Lower lobe of right lung (tissue), 2 donors: ENCODE data around the gene NKAIN2. TPM values are rescaled to one million over a fixed set of nuclear protein-coding genes. Genes with fewer than 3 reads are reported as not detected.
A peak's percentile ranks its signal among the peaks of the same experiment; 100 is the strongest.
"Not testable (repeated sequence)": the region's sequence is repeated elsewhere in the genome, so short reads cannot be mapped to it uniquely, and the experiment has no call there.

Experiments
- ATAC-seq, 2 donors: fragments of 200-7000 bp; cut with Tn5 transposase; one replicate each; pipeline ENCODE4 v1.9.1; 2020 to 2022; ENCODE audit warnings: mild to moderate bottlenecking in 2 of 2, moderate library complexity in 2 of 2
- DNase-seq: peaks from one replicate; pipeline ENCODE4 v3.0.0-alpha.2; 2020
- H3K27ac ChIP-seq: fragments of 200-600 bp; one replicate; pipeline ENCODE4 v1.8.0; 2022
- H3K27me3 ChIP-seq: fragments of 200-600 bp; one replicate; pipeline ENCODE4 v1.8.0; 2022; ENCODE audit warnings: low read depth
- H3K36me3 ChIP-seq: fragments of 200-600 bp; one replicate; pipeline ENCODE4 v1.8.0; 2022; ENCODE audit warnings: mild to moderate bottlenecking
- H3K4me1 ChIP-seq: fragments of 200-600 bp; one replicate; pipeline ENCODE4 v1.8.0; 2022
- H3K4me3 ChIP-seq: fragments of 200-600 bp; one replicate; pipeline ENCODE4 v1.8.0; 2022; ENCODE audit warnings: mild to moderate bottlenecking
- H3K9me3 ChIP-seq: fragments of 200-600 bp; one replicate; pipeline ENCODE4 v1.8.0; 2022
- intact Hi-C: fragments of 100-400 bp; cut with DNase I; formaldehyde crosslinking; loops from one replicate; pipeline ENCODE4 v1.11.0; 2022
- total RNA-seq: library from RNA; stranded (reverse); fragmentation: NEBNext Ultra II Directional; extraction: Animal tissue kit (Norgen Biotek cat#: 25700); gene quantifications from one replicate; pipeline ENCODE4 v1.2.1, GENCODE V29; 2021
- TF ChIP-seq, protein P1 (sequence below): fragments of 200-600 bp; IDR thresholded peaks from one replicate; pipeline ENCODE4 v1.8.0; 2022; ENCODE audit warnings: antibody characterized with exemption, mild to moderate bottlenecking
- donor health status: DM: no; HTN: yes; CAD: no; lungs with severe emphysema.

The NKAIN2 gene
- total RNA-seq, 1 donor from 2014 or later: 0.12 TPM

DNA sequence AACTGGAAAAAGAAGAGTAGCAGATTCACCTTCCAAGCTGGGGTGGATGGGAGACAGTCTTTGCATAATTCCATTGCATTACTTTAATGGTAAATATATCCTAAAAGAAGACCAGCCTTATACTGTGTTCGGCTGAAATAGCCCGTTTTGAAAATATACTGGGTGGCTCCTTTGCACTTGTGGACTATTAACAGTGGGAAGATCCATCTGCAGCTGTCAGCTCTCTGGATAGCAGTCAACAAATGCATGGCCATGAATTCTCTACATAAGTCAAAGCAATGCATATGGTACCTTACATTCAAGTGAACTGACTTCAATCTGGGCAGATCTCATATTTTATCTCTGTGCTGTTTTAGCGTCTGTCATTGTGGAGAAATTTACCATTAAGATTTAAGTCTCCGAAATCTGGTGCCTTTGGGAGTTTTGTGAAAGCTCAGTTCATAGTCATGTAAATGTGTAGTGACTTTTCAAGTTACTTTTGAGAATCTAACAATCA lies 758.0 kb downstream of the NKAIN2 start:
- Histone ChIP-seq H3K27me3 (no peaks in the 10 kb centered on the region), H3K4me3 (no peak overlapping the region), H3K4me1 (no peaks in the 10 kb centered on the region), H3K9me3 (no peaks in the 10 kb centered on the region), H3K36me3 (no peaks in the 10 kb centered on the region), H3K27ac (no peak overlapping the region)
- DNase-seq: no peak
- intact Hi-C loops: no loop called here
- ATAC-seq: no peak
- TF ChIP-seq, protein P1, sequence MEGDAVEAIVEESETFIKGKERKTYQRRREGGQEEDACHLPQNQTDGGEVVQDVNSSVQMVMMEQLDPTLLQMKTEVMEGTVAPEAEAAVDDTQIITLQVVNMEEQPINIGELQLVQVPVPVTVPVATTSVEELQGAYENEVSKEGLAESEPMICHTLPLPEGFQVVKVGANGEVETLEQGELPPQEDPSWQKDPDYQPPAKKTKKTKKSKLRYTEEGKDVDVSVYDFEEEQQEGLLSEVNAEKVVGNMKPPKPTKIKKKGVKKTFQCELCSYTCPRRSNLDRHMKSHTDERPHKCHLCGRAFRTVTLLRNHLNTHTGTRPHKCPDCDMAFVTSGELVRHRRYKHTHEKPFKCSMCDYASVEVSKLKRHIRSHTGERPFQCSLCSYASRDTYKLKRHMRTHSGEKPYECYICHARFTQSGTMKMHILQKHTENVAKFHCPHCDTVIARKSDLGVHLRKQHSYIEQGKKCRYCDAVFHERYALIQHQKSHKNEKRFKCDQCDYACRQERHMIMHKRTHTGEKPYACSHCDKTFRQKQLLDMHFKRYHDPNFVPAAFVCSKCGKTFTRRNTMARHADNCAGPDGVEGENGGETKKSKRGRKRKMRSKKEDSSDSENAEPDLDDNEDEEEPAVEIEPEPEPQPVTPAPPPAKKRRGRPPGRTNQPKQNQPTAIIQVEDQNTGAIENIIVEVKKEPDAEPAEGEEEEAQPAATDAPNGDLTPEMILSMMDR: no peak

DNA sequence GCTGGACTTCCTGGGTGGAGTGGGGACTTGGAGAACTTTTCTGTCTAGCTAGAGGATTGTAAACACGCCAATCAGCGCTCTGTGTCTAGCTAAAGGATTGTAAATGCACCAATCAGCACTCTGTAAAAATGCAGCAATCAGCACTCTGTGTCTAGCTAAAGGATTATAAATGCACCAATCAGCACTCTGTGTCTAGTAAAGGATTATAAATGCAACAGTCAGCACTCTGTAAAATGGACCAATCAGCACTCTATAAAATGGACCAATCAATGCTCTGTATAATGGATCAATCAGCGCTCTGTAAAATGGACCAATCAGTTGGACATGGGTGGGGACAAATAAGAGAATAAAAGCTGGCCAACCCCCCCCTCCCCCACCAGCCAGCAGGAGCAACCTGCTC lies 760.5 kb downstream of the NKAIN2 start:
- H3K4me3 ChIP-seq, H3K4me1 ChIP-seq, ATAC-seq, intact Hi-C loops, H3K27ac ChIP-seq, H3K36me3 ChIP-seq, H3K27me3 ChIP-seq, H3K9me3 ChIP-seq, DNase-seq: not testable (repeated sequence)

DNA sequence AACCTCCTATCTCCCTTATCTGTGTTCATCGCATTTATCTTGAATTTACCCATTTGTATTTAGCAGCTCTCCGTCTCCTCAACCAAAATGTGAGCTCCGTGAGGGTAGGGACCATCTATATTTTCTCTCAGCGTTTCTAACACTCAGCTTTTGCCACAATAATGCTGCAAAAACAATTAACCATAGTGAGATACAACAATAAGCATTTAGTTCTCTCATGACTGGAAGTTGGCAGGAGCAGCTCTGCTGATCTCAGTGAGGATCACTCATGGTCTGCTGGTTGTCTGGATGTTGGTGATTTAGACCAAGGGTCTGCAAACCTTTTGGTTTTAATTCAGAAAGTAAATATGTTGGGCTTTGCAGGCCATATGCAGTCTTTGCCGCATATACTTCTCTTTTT lies 763.7 kb downstream of the NKAIN2 start:
- no peaks in the 10 kb centered on the region for H3K9me3 ChIP-seq
- intact Hi-C loops: no loop called here
- H3K27ac ChIP-seq: no peak overlapping the region
- no peak for DNase-seq
- no peaks in the 10 kb centered on the region for H3K27me3 ChIP-seq
- no peaks in the 10 kb centered on the region for H3K4me1 ChIP-seq
- no peak for ATAC-seq
- TF ChIP-seq, protein P1: no peak
- no peaks in the 10 kb centered on the region for H3K36me3 ChIP-seq
- H3K4me3 ChIP-seq: no peak overlapping the region

DNA sequence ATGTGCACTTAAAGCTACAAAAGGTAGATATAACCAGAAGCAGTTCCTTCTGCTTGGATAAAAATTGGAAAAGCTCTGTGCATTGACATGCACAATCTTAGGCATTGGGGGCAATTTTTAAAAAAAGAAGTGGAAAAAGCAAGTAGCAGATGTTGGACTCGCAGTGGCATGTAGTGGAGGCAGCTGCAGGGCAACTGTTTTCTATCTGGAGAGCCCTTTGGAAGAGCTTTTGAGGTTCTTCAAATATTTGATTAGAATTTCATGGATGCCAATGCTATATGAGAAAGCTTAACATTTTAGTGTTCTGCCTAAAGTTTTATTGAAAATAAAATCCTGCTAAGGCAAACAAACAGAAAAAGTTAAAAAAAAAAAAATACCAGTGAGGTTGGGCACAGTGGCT lies 770.3 kb downstream of the NKAIN2 start:
- no peaks in the 10 kb centered on the region for H3K27me3 ChIP-seq
- no peak for ATAC-seq
- intact Hi-C loops: no loop called here
- no peak for DNase-seq
- H3K27ac ChIP-seq: no peak overlapping the region
- no peaks in the 10 kb centered on the region for H3K36me3 ChIP-seq
- H3K4me3 ChIP-seq: no peak overlapping the region
- H3K9me3 ChIP-seq: no peaks in the 10 kb centered on the region
- TF ChIP-seq, protein P1: no peak
- no peaks in the 10 kb centered on the region for H3K4me1 ChIP-seq

DNA sequence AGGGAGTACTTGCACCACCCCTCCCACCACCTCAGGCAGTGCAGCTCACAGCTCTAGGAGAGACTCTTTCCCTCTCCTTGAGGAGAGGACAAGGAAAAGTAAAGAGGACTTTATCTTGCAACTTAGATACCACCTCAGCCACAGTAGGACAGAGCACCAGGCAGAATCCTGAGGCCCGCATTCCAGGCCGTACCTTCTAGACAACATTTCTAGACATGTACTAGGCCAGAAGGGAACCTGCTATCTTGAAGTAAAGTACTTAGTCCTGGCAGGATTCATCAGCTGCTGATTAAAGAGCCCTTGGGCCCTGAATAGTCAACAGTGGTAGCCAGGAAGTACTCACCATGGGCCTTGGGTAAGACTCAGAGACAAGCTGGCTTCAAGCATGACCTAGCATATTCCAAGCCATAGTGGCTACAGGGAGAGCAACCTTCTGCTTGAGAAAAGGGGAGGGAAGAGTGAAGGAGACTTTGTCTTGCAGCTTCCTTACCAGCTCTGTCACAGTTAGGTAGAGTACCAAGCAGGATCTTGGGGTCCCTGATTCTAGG lies 774.1 kb downstream of the NKAIN2 start:
- no peak overlapping the region for H3K4me3 ChIP-seq
- DNase-seq: no peak
- no peaks in the 10 kb centered on the region for H3K9me3 ChIP-seq
- peak; percentile 64 to 85 for ATAC-seq
- H3K27ac ChIP-seq: no peak overlapping the region
- TF ChIP-seq, protein P1: no peak
- H3K27me3 ChIP-seq: no peaks in the 10 kb centered on the region
- intact Hi-C loops: no loop called here
- H3K4me1 ChIP-seq: no peaks in the 10 kb centered on the region
- no peaks in the 10 kb centered on the region for H3K36me3 ChIP-seq

DNA sequence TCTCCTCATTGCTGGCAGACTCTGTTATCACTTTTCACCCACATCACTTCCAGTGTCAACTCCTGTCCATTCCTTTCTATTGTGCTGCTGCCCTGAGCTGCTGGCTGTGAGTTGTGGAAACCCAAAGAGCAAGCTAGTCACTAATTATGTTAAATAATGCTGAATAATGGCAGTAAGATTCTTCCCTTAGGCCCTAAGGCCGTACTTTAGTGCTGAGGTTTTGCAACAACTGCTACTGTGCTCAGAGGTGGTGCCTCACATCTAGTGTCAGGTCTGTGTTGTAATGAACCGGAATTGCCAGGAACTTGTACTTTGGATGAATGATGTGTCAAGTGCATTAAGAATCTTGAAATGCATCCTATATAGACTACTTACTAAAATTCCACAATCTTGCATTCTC lies 786.3 kb downstream of the NKAIN2 start:
- Histone ChIP-seq H3K4me3 (no peak overlapping the region), H3K36me3 (no peaks in the 10 kb centered on the region), H3K27ac (no peak overlapping the region), H3K27me3 (no peaks in the 10 kb centered on the region), H3K4me1 (no peaks in the 10 kb centered on the region), H3K9me3 (no peaks in the 10 kb centered on the region)
- TF ChIP-seq, protein P1: no peak
- ATAC-seq: no peak
- DNase-seq: no peak
- intact Hi-C loops: no loop called here
